ENCODE measurements around the gene CERK.
A peak's percentile ranks its signal among the peaks of the same experiment; 100 is the strongest.
"Not testable (repeated sequence)": the region's sequence is repeated elsewhere in the genome, so short reads cannot be mapped to it uniquely, and the experiment has no call there.

The CERK gene

DNA sequence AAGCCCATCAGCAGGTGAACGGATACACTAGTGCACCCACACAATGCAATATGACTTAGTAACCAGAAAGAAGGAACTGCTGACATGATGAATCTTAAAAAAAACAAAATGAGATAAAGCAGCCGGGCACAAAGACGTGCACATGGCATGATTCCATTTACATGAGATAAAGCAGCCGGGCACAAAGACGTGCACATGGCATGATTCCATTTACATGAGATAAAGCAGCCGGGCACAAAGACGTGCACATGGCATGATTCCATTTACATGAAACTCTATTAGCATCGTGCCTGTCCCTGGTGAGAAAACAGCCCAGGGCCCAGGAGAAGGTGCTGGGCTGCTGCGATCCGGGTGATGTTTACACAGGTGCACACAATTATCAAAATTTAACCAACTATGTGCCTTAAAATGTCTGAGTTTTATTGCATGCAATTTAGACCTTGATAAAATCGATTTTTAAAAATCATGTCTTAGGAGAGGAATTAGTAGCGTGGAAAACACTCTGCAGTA, 3.8 kb downstream of the CERK start:
- H3K9me3 ChIP-seq (ENCODE audit: control insufficient read depth, insufficient read depth, low read depth, low read length); H3K4me3 ChIP-seq (ENCODE audit: low read depth, low read length); CTCF ChIA-PET: not testable (repeated sequence)
- POLR2A ChIA-PET = interaction anchor here (0.6 to 0.9 kb wide), 2 partner anchors 17 to 179 kb away, joined by 3 to 4 read pairs; no protein-coding TSS in a partner anchor
- peaks cover under 1 to 17% of the 10 kb centered on the region in 2 experiments; a peak in 2 of 3 replicates for H3K36me3 ChIP-seq (ENCODE audit: control insufficient read depth in 2 of 2, insufficient read depth in 1 of 2, low read length in 2 of 2)
- H3K4me1 ChIP-seq (ENCODE audit: control insufficient read depth, insufficient read depth, low read length) = peaks cover 35% of the 10 kb centered on the region
- peak overlapping the region; percentile 46; the same call in 1 of the 2 replicates for H3K27ac ChIP-seq (ENCODE audit: extremely low read depth, low read depth, low read length)
- TF ChIP-seq, protein P1, sequence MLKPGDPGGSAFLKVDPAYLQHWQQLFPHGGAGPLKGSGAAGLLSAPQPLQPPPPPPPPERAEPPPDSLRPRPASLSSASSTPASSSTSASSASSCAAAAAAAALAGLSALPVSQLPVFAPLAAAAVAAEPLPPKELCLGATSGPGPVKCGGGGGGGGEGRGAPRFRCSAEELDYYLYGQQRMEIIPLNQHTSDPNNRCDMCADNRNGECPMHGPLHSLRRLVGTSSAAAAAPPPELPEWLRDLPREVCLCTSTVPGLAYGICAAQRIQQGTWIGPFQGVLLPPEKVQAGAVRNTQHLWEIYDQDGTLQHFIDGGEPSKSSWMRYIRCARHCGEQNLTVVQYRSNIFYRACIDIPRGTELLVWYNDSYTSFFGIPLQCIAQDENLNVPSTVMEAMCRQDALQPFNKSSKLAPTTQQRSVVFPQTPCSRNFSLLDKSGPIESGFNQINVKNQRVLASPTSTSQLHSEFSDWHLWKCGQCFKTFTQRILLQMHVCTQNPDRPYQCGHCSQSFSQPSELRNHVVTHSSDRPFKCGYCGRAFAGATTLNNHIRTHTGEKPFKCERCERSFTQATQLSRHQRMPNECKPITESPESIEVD (tag by site-specific recombination; IDR thresholded peaks at IDR 0.05) = peak; percentile 97
- peak; percentile 27; the same call in 1 of the 2 replicates for TF ChIP-seq ZNF335 (tag by site-specific recombination; conservative IDR thresholded peaks at IDR 0.05)
- TF ChIP-seq, protein P2, sequence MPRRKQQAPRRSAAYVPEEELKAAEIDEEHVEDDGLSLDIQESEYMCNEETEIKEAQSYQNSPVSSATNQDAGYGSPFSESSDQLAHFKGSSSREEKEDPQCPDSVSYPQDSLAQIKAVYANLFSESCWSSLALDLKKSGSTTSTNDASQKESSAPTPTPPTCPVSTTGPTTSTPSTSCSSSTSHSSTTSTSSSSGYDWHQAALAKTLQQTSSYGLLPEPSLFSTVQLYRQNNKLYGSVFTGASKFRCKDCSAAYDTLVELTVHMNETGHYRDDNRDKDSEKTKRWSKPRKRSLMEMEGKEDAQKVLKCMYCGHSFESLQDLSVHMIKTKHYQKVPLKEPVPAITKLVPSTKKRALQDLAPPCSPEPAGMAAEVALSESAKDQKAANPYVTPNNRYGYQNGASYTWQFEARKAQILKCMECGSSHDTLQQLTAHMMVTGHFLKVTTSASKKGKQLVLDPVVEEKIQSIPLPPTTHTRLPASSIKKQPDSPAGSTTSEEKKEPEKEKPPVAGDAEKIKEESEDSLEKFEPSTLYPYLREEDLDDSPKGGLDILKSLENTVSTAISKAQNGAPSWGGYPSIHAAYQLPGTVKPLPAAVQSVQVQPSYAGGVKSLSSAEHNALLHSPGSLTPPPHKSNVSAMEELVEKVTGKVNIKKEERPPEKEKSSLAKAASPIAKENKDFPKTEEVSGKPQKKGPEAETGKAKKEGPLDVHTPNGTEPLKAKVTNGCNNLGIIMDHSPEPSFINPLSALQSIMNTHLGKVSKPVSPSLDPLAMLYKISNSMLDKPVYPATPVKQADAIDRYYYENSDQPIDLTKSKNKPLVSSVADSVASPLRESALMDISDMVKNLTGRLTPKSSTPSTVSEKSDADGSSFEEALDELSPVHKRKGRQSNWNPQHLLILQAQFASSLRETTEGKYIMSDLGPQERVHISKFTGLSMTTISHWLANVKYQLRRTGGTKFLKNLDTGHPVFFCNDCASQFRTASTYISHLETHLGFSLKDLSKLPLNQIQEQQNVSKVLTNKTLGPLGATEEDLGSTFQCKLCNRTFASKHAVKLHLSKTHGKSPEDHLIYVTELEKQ (tag by site-specific recombination; IDR thresholded peaks at IDR 0.05; ENCODE audit: borderline replicate concordance) = 0 out of 2 replicates have a peak, but pooled peaks have one; percentile 28
- 0 out of 2 replicates have a peak, but pooled peaks have one; percentile 28 for TF ChIP-seq ZNF366 (tag by site-specific recombination; conservative IDR thresholded peaks at IDR 0.05)
- 0 out of 2 replicates have a peak, but pooled peaks have one; percentile 14 for TF ChIP-seq ZEB2 (tag by site-specific recombination; IDR thresholded peaks at IDR 0.05)
- 0 out of 2 replicates have a peak, but pooled peaks have one; percentile 25 for TF ChIP-seq ZBTB20 (tag by site-specific recombination; IDR thresholded peaks at IDR 0.05)
- TF ChIP-seq KLF10 (tag by site-specific recombination; IDR thresholded peaks at IDR 0.05) = 0 out of 2 replicates have a peak, but pooled peaks have one; percentile 17
- peak; percentile 86 for TF ChIP-seq ZBTB8A (tag by site-specific recombination; IDR thresholded peaks at IDR 0.05)
- peak; percentile 54; the same call in 1 of the 2 replicates for TF ChIP-seq BCL11B (tag by site-specific recombination; IDR thresholded peaks at IDR 0.05; ENCODE audit: low read depth)
- TF ChIP-seq GLIS1 (tag by site-specific recombination; IDR thresholded peaks at IDR 0.05) = peak; percentile 95
- TF ChIP-seq, protein P3, sequence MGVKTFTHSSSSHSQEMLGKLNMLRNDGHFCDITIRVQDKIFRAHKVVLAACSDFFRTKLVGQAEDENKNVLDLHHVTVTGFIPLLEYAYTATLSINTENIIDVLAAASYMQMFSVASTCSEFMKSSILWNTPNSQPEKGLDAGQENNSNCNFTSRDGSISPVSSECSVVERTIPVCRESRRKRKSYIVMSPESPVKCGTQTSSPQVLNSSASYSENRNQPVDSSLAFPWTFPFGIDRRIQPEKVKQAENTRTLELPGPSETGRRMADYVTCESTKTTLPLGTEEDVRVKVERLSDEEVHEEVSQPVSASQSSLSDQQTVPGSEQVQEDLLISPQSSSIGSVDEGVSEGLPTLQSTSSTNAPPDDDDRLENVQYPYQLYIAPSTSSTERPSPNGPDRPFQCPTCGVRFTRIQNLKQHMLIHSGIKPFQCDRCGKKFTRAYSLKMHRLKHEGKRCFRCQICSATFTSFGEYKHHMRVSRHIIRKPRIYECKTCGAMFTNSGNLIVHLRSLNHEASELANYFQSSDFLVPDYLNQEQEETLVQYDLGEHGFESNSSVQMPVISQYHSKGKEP (tag by site-specific recombination; IDR thresholded peaks at IDR 0.05) = peak; percentile 83
- peak; percentile 56; the same call in 1 of the 2 replicates for TF ChIP-seq IKZF3 (tag by site-specific recombination; IDR thresholded peaks at IDR 0.05)
- peak; percentile 30; the same call in 1 of the 2 replicates for TF ChIP-seq OSR2 (tag by site-specific recombination; IDR thresholded peaks at IDR 0.05)
- TF ChIP-seq ZNF2 (tag by site-specific recombination; IDR thresholded peaks at IDR 0.05) = peak; percentile 85
- TF ChIP-seq ZSCAN30 (tag by site-specific recombination; IDR thresholded peaks at IDR 0.05) = peak; percentile 56; the same call in 1 of the 2 replicates
- TF ChIP-seq ZXDB (tag by site-specific recombination; IDR thresholded peaks at IDR 0.05) = peak; percentile 70
- TF ChIP-seq FEZF1 (tag by site-specific recombination; IDR thresholded peaks at IDR 0.05) = peak; percentile 47
- 0 out of 2 replicates have a peak, but pooled peaks have one; percentile 32 for TF ChIP-seq ZBTB17 (tag by site-specific recombination; IDR thresholded peaks at IDR 0.05)

DNA sequence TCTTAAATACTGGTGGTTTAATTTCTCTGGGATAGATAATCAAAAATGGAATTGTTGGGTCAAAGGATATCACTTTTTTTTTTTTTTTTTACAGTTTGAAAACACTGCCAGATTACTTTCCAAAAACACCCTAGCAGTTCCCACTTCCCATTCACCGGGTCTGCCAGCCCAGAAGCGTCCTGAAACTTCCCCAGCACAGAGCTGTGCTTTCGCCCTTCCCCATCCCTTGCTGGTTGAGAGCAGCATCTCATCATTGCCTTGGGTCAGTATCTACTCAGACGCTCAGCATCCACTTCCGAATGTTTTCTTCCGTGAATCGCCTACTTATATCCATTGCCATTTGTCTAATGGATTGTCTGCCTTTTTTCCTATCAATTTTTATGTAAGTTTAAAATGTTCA, 5.5 kb downstream of the CERK start:
- ChIA-PET CTCF (interaction anchor here (0.9 kb wide), 1 partner anchor 68 kb away, joined by 3 read pairs; no protein-coding TSS in a partner anchor), POLR2A (no interaction called here)
- H3K9me3 ChIP-seq (ENCODE audit: control insufficient read depth, insufficient read depth, low read depth, low read length) = no peaks in the 10 kb centered on the region
- peaks cover 31% of the 10 kb centered on the region for H3K4me1 ChIP-seq (ENCODE audit: control insufficient read depth, insufficient read depth, low read length)
- no peak overlapping the region for H3K27ac ChIP-seq (ENCODE audit: extremely low read depth, low read depth, low read length)
- peaks cover 4 to 27% of the 10 kb centered on the region in 2 experiments; a peak in 2 of 3 replicates for H3K36me3 ChIP-seq (ENCODE audit: control insufficient read depth in 2 of 2, insufficient read depth in 1 of 2, low read length in 2 of 2)
- no peak overlapping the region for H3K4me3 ChIP-seq (ENCODE audit: low read depth, low read length)
- TF ChIP-seq YY2 (tag by site-specific recombination; IDR thresholded peaks at IDR 0.05) = no peak
- no peak for TF ChIP-seq ZXDB (tag by site-specific recombination; IDR thresholded peaks at IDR 0.05)
- no peak for TF ChIP-seq HOXA7 (CRISPR knock-in tag; IDR thresholded peaks at IDR 0.05; ENCODE audit: borderline replicate concordance)
- TF ChIP-seq ZNF629 (tag by site-specific recombination; IDR thresholded peaks at IDR 0.05) = no peak
- no peak for TF ChIP-seq ZNF223 (tag by site-specific recombination; IDR thresholded peaks at IDR 0.05)
- TF ChIP-seq, protein P4, sequence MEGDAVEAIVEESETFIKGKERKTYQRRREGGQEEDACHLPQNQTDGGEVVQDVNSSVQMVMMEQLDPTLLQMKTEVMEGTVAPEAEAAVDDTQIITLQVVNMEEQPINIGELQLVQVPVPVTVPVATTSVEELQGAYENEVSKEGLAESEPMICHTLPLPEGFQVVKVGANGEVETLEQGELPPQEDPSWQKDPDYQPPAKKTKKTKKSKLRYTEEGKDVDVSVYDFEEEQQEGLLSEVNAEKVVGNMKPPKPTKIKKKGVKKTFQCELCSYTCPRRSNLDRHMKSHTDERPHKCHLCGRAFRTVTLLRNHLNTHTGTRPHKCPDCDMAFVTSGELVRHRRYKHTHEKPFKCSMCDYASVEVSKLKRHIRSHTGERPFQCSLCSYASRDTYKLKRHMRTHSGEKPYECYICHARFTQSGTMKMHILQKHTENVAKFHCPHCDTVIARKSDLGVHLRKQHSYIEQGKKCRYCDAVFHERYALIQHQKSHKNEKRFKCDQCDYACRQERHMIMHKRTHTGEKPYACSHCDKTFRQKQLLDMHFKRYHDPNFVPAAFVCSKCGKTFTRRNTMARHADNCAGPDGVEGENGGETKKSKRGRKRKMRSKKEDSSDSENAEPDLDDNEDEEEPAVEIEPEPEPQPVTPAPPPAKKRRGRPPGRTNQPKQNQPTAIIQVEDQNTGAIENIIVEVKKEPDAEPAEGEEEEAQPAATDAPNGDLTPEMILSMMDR (tag by site-specific recombination; IDR thresholded peaks at IDR 0.05) = no peak
- no peak for TF ChIP-seq ZNF621 (tag by site-specific recombination; IDR thresholded peaks at IDR 0.05)
- no peak for TF ChIP-seq ZNF530 (tag by site-specific recombination; IDR thresholded peaks at IDR 0.05; ENCODE audit: low read depth)
- TF ChIP-seq ZNF248 (tag by site-specific recombination; IDR thresholded peaks at IDR 0.05) = no peak
- no peak for TF ChIP-seq KLF16 (tag by site-specific recombination; IDR thresholded peaks at IDR 0.05)

All from HEK293 (cell line).